Endothelial cell of umbilical vein (primary cell): ENCODE results near the gene ALG12. TPM values are rescaled to one million over a fixed set of nuclear protein-coding genes. Genes with fewer than 3 reads are reported as not detected.

Source experiments
- BruUV-seq: library from RNA; stranded (reverse); fragments of 400-500 nt; replicated peaks from 2 replicates; lab custom pipeline; 2021; lab: Mats Ljungman, UMichigan
- CTCF ChIA-PET: fragments of 300-600, 350-600 bp; sonication (Branson Sonifier 250); formaldehyde crosslinking; loops from one replicate; lab custom pipeline; 2021; ENCODE audit warnings: antibody characterized with exemption, inconsistent platforms; lab: Charles Lee
- POLR2A ChIA-PET: fragments of 300-600, 350-600 bp; sonication (Branson Sonifier 250); formaldehyde crosslinking; loops from one replicate; lab custom pipeline; 2021; ENCODE audit warnings: antibody characterized with exemption, inconsistent platforms; lab: Charles Lee
- DNase-seq: peaks from one replicate; pipeline ENCODE4 v3.0.0-alpha.2; 2011; ENCODE audit warnings: low read depth, low spot score
- FAIRE-seq: peaks from 2 replicates; lab custom pipeline; 2011; peaks lifted over from hg19 to GRCh38; lab: Jason Lieb, UNC
- H2AFZ ChIP-seq: 2 replicates; pipeline ENCODE4 v1.6.0; 2012; ENCODE audit warnings: low read depth, low read length, control low read depth, inconsistent platforms
- H3K27ac ChIP-seq: 2 replicates; pipeline ENCODE4 v1.5.1; 2011; ENCODE audit warnings: low read depth, mild to moderate bottlenecking, control low read depth, low read length, moderate library complexity; ENCODE audit not compliant: insufficient read depth
- H3K27me3 ChIP-seq, 2 experiments: 2 replicates each; pipeline versions ENCODE4 v1.6.0 to v1.6.1; 2011; ENCODE audit warnings: low read length in 2 of 2, mixed read lengths in 1 of 2; ENCODE audit not compliant: control insufficient read depth in 2 of 2, insufficient read depth in 2 of 2
- H3K36me3 ChIP-seq, 2 experiments: 2 replicates in 1 of 2; 3 replicates in 1 of 2; pipeline ENCODE4 v1.5.1; 2011; ENCODE audit warnings: low read length in 2 of 2, mild to moderate bottlenecking in 1 of 2, moderate library complexity in 1 of 2; ENCODE audit not compliant: control insufficient read depth in 2 of 2, insufficient read depth in 2 of 2; ENCODE audit errors: extremely low read depth in 1 of 2
- H3K4me1 ChIP-seq: 3 replicates; pipeline ENCODE4 v1.5.1; 2011; ENCODE audit warnings: mild to moderate bottlenecking, low read length; ENCODE audit not compliant: control insufficient read depth, insufficient read depth; ENCODE audit errors: extremely low read depth
- H3K4me2 ChIP-seq: 2 replicates; pipeline ENCODE4 v1.6.1; 2011; ENCODE audit warnings: low read length, control low read depth, mixed read lengths; ENCODE audit not compliant: insufficient read depth
- H3K4me3 ChIP-seq, 3 experiments: fragments of 200-600 bp in 1 of 3; sonication (generic), shearing (Covaris generic) in 1 of 3; replicated peaks in 1 of 3; 2 replicates each; pipeline ENCODE4 v1.5.1; 2011 to 2016; ENCODE audit warnings: control low read depth in 3 of 3, low read length in 3 of 3, mild to moderate bottlenecking in 2 of 3, inconsistent platforms in 1 of 3, low read depth in 1 of 3, moderate library complexity in 1 of 3; ENCODE audit not compliant: insufficient read depth in 1 of 3
- H3K79me2 ChIP-seq: 2 replicates; pipeline ENCODE4 v1.6.0; 2012; ENCODE audit warnings: low read length, inconsistent platforms; ENCODE audit not compliant: control insufficient read depth, insufficient read depth
- H3K9ac ChIP-seq: replicated peaks from 2 replicates; pipeline ENCODE3; 2011; ENCODE audit warnings: low read length, control low read depth; ENCODE audit not compliant: insufficient read depth; ENCODE audit errors: extremely low read depth
- H3K9me1 ChIP-seq: replicated peaks from 3 replicates; pipeline ENCODE4 v1.6.0; 2011; ENCODE audit warnings: mild to moderate bottlenecking, low read length; ENCODE audit not compliant: control insufficient read depth, insufficient read depth; ENCODE audit errors: extremely low read depth
- H3K9me3 ChIP-seq: replicated peaks from 2 replicates; pipeline ENCODE4 v1.5.1; 2012; ENCODE audit warnings: low read length, inconsistent platforms; ENCODE audit not compliant: control insufficient read depth, insufficient read depth
- H4K20me1 ChIP-seq: replicated peaks from 2 replicates; pipeline ENCODE3; 2011; ENCODE audit warnings: mild to moderate bottlenecking, low read length; ENCODE audit not compliant: control insufficient read depth, insufficient read depth; ENCODE audit errors: extremely low read depth
- CTCF ChIP-seq, 2 donors: IDR thresholded peaks; 1 replicate in 1 of 2; 2 replicates in 1 of 2; pipeline ENCODE4 v1.5.1; 2011; ENCODE audit warnings: low read length in 2 of 2, mild to moderate bottlenecking in 2 of 2, moderate library complexity in 2 of 2, control low read depth in 1 of 2, inconsistent platforms in 1 of 2, low read depth in 1 of 2; ENCODE audit not compliant: insufficient read depth in 1 of 2; ENCODE audit errors: extremely low read depth in 1 of 2
- EZH2 ChIP-seq: IDR thresholded peaks from 2 replicates; pipeline ENCODE4 v1.6.1; 2012; ENCODE audit warnings: borderline replicate concordance, low read depth, mild to moderate bottlenecking, moderate library complexity, low read length, inconsistent platforms; ENCODE audit not compliant: severe bottlenecking
- POLR2AphosphoS5 ChIP-seq: IDR thresholded peaks from 2 replicates; pipeline ENCODE4 v1.6.1; 2012; ENCODE audit warnings: low read depth, mild to moderate bottlenecking, control low read depth, low read length, moderate library complexity; ENCODE audit not compliant: insufficient read depth
- dilution Hi-C: fragments of 300-500 bp; cut with MboI; formaldehyde crosslinking; loops from one replicate; pipeline ENCODE4 v1.15.0; 2019; ENCODE audit warnings: low sequenced_read_pairs; ENCODE audit not compliant: extremely low pct_ligation_motif_present
- intact Hi-C: fragments of 100-400 bp; cut with micrococcal nuclease; formaldehyde crosslinking; loops from one replicate; pipeline ENCODE4 v1.10.0; 2022
- polyA plus RNA-seq, 4 experiments: library from polyadenylated mRNA; depleted of rRNA in 3 of 4; stranded (reverse) in 3 of 4; unstranded in 1 of 4; fragments of >200 nt; gene quantifications; 2 replicates each; pipeline versions ENCODE4 v1.2.1 to v1.2.3, GENCODE V29; 2011 to 2012; ENCODE audit warnings: missing spikeins in 1 of 4
- total RNA-seq: library from RNA; stranded (reverse); gene quantifications from 2 replicates; pipeline ENCODE4 v1.2.3, GENCODE V29; 2021
- TF ChIP-seq, protein P1 (sequence below): IDR thresholded peaks from 2 replicates; pipeline ENCODE4 v1.6.1; 2011; ENCODE audit not compliant: insufficient read depth, insufficient read length

Gene ALG12
- total and polyA plus RNA-seq, 2 donors (not counting 3 experiments of a cell fraction or from before 2014, with no cell fraction given), result 14.6 to 18.0 TPM

DNA sequence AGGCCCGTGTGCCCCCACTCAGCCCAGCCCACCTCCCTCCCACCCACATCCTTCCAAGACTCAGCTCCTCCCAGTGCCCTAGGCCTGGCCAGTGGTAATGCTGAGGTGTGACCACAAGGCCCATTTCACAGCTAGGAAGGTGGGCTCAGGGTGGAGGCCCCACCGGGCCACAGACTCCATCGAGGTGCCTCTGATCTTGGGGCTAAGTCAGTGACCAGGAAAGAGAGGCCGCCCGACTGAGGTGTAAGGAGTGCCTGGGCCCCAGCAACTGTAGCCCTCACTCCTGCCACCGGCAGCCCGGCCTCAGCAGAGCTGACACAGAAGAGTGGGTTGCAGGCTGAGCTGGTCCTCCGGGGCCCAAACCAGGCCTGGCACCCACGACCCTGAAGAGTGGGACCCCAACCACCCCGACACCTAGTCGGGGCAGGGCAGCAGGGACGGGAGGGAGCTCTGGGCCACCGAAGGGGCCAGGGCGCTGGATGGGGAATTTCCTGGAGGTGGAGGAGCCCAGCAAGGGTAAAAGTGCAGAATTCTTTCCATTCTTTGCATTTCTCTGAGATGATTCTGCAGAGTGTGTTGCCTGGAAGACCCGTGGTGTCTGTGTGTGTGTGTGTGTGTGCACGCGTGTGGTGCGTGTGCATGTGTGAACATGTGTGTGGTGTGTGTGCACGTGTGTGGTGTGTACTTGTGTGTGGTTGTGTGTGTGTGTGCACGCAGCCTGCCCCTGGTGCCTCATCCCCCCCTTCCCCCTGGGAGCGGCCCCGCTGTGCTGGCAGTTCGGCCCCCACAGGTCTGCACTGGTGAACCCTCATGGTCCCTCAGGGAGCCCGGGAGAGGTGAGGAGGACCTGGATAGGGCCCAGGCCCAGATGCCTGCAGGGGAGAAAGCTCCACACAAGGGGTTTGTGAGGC lies 34.0 kb upstream of the ALG12 start:
- Histone ChIP-seq H3K36me3 (no peaks in the 10 kb centered on the region), H3K4me2 (no peak overlapping the region), H3K9ac (peak overlapping the region; percentile 29), H3K27ac (peak overlapping the region; percentile 58), H3K27me3 (no peaks in the 10 kb centered on the region), H2AFZ (peak overlapping the region; percentile 39), H3K79me2 (no peaks in the 10 kb centered on the region), H3K4me3 (no peak overlapping the region), H3K9me3 (no peaks in the 10 kb centered on the region), H4K20me1 (no peaks in the 10 kb centered on the region), H3K9me1 (no peaks in the 10 kb centered on the region), H3K4me1 (peaks cover 10% of the 10 kb centered on the region)
- BruUV-seq, result no TSS peak
- intact Hi-C loops (no loop called here), dilution Hi-C loops (no loop called here)
- POLR2A ChIA-PET, result interaction anchor here (1.0 kb wide), 1 partner anchor 15 kb away, joined by 4 read pairs; no protein-coding TSS in a partner anchor
- TF ChIP-seq POLR2AphosphoS5 (peak; percentile 23), EZH2 (no peak), CTCF (IDR thresholded peaks at IDR 0.05; ENCODE audit: extremely low read depth in 1 of 2, insufficient read depth in 1 of 2, low read depth in 1 of 2, low read length in 2 of 2) (no peak)
- TF ChIP-seq, protein P1, sequence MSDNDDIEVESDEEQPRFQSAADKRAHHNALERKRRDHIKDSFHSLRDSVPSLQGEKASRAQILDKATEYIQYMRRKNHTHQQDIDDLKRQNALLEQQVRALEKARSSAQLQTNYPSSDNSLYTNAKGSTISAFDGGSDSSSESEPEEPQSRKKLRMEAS, result no peak
- FAIRE-seq, result peak; percentile 24
- DNase-seq, result peak; percentile 39
- CTCF ChIA-PET, result interaction anchor here (0.7 to 1.5 kb wide), 6 partner anchors 8 to 78 kb away, joined by 3 to 5 read pairs (median 4); partner anchors contain the start of gene PIM3
